Measurements from ENCODE around the gene RAD51.

GRCh38 chr15:40691737-40692136 lies 3.2 kb upstream of the RAD51 start:
- TF ChIP-seq BRD4 (IDR thresholded peaks at IDR 0.05) (no peak), FOXA1 (IDR thresholded peaks at IDR 0.05; ENCODE audit: borderline replicate concordance) (no peak), ZSCAN29 (IDR thresholded peaks at IDR 0.05) (no peak), CTCF (IDR thresholded peaks at IDR 0.05 in 2 of 3, conservative IDR thresholded peaks at IDR 0.05 in 1 of 3; ENCODE audit: insufficient read depth in 2 of 3, low read depth in 1 of 3, low read length in 3 of 3) (no peak), ARNT (IDR thresholded peaks at IDR 0.05) (no peak), MYC (IDR thresholded peaks at IDR 0.05; ENCODE audit: low read depth, low read length) (no peak), MYC (CRISPR knock-in tag; IDR thresholded peaks at IDR 0.05; ENCODE audit: borderline replicate concordance, low read depth) (no peak)
- TF ChIP-seq, protein P1, sequence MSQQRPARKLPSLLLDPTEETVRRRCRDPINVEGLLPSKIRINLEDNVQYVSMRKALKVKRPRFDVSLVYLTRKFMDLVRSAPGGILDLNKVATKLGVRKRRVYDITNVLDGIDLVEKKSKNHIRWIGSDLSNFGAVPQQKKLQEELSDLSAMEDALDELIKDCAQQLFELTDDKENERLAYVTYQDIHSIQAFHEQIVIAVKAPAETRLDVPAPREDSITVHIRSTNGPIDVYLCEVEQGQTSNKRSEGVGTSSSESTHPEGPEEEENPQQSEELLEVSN (IDR thresholded peaks at IDR 0.05; ENCODE audit: borderline replicate concordance in 1 of 2, extremely low read depth in 1 of 2, insufficient read depth in 1 of 2, insufficient read length in 1 of 2, low read depth in 1 of 2, low read length in 1 of 2, poor library complexity in 1 of 2, severe bottlenecking in 1 of 2), result no peak
